Subcutaneous adipose tissue (tissue), 4 donors: ENCODE results near the gene SCGN. TPM values are rescaled to one million over a fixed set of nuclear protein-coding genes. Genes with fewer than 3 reads are reported as not detected.

Experiments
- CTCF ChIP-seq: fragments of 450-650 bp; IDR thresholded peaks from one replicate; pipeline ENCODE4 v1.5.1; 2016; ENCODE audit warnings: low read depth, mild to moderate bottlenecking, control low read depth, antibody characterized with exemption, moderate library complexity
- total RNA-seq, 4 donors: library from RNA; depleted of rRNA; stranded (reverse); fragments of >200 nt; gene quantifications; one replicate each; pipeline ENCODE4 v1.1.0, GENCODE V29; 2016

SCGN gene
- total RNA-seq, 4 donors from 2014 or later: 0.85 to 26.6 (median 1.9) TPM

DNA sequence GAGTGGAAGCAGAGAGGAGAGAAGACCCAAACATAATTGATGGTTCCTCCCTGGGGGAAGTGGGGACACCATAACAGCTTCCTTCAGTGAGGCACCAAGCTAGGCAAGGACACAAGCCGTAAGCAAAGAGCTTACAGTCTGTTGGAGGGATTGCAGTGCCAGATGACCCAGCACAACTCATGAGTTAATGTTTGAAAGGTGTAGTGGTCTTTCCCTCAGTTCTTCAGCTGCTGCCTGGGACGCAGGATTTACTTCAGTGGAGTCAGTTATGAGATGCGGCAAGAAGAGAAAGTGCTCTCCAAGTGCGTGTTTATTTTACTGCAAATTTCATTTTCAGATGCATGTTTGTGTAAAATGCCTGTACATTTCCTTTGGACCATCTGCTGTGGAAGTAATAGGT, 63.8 kb downstream of the SCGN start:
- TF ChIP-seq CTCF: no peak

GRCh38 chr6:25717866-25718740, 66.1 kb downstream of the SCGN start:
- no peak for TF ChIP-seq CTCF

DNA sequence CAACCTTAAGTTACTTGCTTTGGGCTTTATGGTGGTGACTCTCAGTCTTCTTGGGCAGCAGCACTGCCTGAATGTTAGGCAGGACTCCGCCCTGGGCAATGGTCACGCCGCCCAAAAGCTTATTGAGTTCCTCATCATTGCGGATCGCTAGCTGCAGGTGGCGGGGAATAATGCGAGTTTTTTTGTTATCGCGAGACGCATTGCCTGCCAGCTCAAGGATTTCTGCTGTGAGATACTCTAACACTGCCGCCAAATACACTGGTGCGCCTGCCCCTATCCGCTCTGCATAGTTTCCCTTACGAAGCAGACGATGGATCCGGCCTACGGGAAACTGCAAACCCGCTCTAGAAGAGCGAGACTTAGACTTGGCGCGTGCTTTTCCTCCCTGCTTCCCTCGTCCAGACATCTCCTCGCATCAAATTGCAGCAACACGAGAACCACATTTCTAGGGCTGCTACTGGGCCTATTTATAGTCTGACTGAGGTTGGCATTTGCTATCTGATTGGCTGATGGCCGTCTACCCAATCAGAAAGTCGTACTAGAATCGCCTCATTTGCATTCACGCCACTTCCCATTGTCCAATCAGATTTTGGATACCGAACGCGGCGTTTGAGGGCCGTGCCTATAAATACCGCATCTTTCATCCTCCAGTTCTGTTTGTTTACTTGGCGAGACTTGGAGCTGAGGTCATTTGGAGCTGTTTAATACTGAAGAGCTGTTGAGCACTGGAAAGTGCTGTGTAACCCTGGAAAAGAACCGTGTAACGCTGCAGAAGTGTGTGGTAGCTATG, 74.3 kb downstream of the SCGN start:
- no peak for TF ChIP-seq CTCF

DNA sequence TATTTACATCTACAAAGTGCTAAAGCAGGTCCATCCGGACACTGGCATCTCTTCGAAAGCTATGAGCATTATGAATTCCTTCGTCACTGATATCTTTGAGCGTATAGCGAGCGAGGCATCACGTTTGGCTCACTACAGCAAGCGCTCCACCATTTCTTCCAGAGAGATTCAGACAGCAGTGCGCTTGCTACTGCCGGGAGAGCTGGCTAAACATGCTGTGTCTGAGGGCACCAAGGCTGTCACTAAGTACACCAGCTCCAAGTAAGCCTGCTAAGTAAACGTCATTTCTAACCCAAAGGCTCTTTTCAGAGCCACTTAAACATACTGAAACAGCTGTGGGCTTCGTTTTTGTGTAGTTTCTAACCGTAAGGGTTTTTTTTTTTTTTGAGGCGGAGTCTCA, 75.0 kb downstream of the SCGN start:
- TF ChIP-seq CTCF: no peak

DNA sequence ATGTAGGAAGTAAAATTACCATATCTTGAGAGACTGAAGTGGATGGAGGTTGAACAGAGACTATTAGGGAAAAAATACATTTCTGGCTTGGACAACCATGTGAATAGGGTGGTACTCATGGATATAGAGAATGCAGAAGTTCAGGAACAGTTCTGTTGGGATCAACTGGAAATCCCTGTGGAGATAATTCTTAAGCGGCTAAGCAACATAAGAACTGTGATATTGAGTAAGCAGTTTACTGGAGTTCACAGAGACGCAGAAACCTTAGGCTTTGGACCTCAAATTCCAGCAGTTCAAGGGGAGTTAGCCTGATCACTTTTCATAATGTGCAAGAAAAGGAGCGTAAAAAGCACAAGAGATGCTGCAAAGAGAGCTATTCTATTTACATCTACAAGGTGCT, 78.9 kb downstream of the SCGN start:
- no peak for TF ChIP-seq CTCF

DNA sequence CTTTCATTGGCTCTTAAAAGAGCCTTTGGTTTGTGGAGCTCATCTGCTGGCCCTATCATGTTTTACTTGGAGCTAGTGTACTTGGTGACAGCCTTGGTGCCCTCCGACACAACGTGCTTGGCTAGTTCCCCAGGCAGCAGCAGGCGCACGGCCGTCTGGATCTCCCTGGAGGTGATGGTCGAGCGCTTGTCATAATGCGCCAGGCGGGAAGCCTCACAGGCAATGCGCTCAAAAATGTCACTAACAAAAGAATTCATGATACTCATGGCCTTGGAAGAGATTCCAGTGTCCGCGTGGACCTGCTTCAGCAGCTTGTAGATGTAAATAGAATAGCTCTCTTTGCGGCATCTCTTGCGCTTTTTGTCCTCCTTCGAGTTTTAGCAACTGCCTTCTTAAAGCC, 79.7 kb downstream of the SCGN start:
- no peak for TF ChIP-seq CTCF
